GM23338 (cell line): ENCODE results near the gene HSPE1. TPM values are rescaled to one million over a fixed set of nuclear protein-coding genes. Genes with fewer than 3 reads are reported as not detected.

Experiments used
- ATAC-seq: fragments of 200-7000 bp; cut with Tn5 transposase; 3 replicates; pipeline ENCODE4 v1.9.1; 2020
- DNase-seq: peaks from one replicate; pipeline ENCODE4 v3.0.0-alpha.2; 2015; ENCODE audit warnings: low spot score
- H2AFZ ChIP-seq: fragments of 200-600 bp; sonication (generic); 2 replicates; pipeline ENCODE4 v1.8.0; 2016; ENCODE audit warnings: antibody characterized with exemption, mild to moderate bottlenecking, moderate library complexity
- H3F3A ChIP-seq: fragments of 200-600 bp; sonication (generic); replicated peaks from 2 replicates; pipeline ENCODE4 v1.8.0; 2017; ENCODE audit warnings: antibody characterized with exemption, mixed run types, low read depth
- H3K27ac ChIP-seq: fragments of 200-600 bp; sonication (generic); 2 replicates; pipeline ENCODE4 v1.6.1; 2016; ENCODE audit warnings: low read depth
- H3K27me3 ChIP-seq: fragments of 200-600 bp; sonication (generic); 2 replicates; pipeline ENCODE4 v1.8.0; 2016; ENCODE audit warnings: mild to moderate bottlenecking, mixed run types, moderate library complexity; ENCODE audit not compliant: insufficient read depth
- H3K36me3 ChIP-seq: fragments of 200-600 bp; sonication (generic); 2 replicates; pipeline ENCODE4 v1.8.0; 2016; ENCODE audit warnings: mild to moderate bottlenecking; ENCODE audit not compliant: insufficient read depth
- H3K4me1 ChIP-seq: fragments of 200-600 bp; sonication (generic); 2 replicates; pipeline ENCODE4 v1.8.0; 2016; ENCODE audit warnings: mild to moderate bottlenecking, moderate library complexity; ENCODE audit not compliant: insufficient read depth
- H3K4me2 ChIP-seq: fragments of 200-600 bp; sonication (generic); 2 replicates; pipeline ENCODE4 v1.7.1; 2017; ENCODE audit warnings: mixed run types
- H3K4me3 ChIP-seq: fragments of 200-600 bp; sonication (generic); 2 replicates; pipeline ENCODE4 v1.6.1; 2016; ENCODE audit warnings: mixed run types
- H3K79me2 ChIP-seq: fragments of 200-600 bp; sonication (generic); replicated peaks from 2 replicates; pipeline ENCODE4 v1.8.0; 2017; ENCODE audit warnings: mild to moderate bottlenecking; ENCODE audit not compliant: insufficient read depth
- H3K9me2 ChIP-seq: fragments of 200-600 bp; sonication (generic); 2 replicates; pipeline ENCODE4 v1.8.0; 2017; ENCODE audit not compliant: insufficient read depth
- H4K20me1 ChIP-seq: fragments of 200-600 bp; sonication (generic); replicated peaks from 2 replicates; pipeline ENCODE4 v1.8.0; 2017; ENCODE audit warnings: mild to moderate bottlenecking; ENCODE audit not compliant: insufficient read depth
- H3K27ac Mint-ChIP-seq: 2 replicates; pipeline ENCODE4 v1.8.0; 2020; ENCODE audit warnings: inconsistent platforms, mild to moderate bottlenecking, moderate library complexity, mixed read lengths
- H3K27me3 Mint-ChIP-seq: 3 replicates; pipeline ENCODE4 v1.8.0; 2022; ENCODE audit warnings: low read depth, mild to moderate bottlenecking, moderate library complexity, mixed read lengths, inconsistent platforms; ENCODE audit not compliant: insufficient read depth, poor library complexity
- H3K36me3 Mint-ChIP-seq: 3 replicates; pipeline ENCODE4 v1.8.0; 2021; ENCODE audit warnings: low read depth, mild to moderate bottlenecking, inconsistent platforms, moderate library complexity, mixed read lengths
- H3K4me1 Mint-ChIP-seq: 3 replicates; pipeline ENCODE4 v1.8.0; 2020; ENCODE audit warnings: mild to moderate bottlenecking, inconsistent platforms, mixed read lengths
- H3K4me3 Mint-ChIP-seq: 3 replicates; pipeline ENCODE4 v1.8.0; 2021; ENCODE audit warnings: moderate library complexity, mild to moderate bottlenecking, inconsistent platforms, mixed read lengths
- H3K9me3 Mint-ChIP-seq: 3 replicates; pipeline ENCODE4 v1.8.0; 2020; ENCODE audit warnings: moderate library complexity, mild to moderate bottlenecking, inconsistent platforms, mixed read lengths
- CREB1 ChIP-seq: fragments of 250-450 bp; sonication (Bioruptor Pico); IDR thresholded peaks from 2 replicates; pipeline ENCODE4 v1.5.0; 2020; ENCODE audit warnings: low read depth, mild to moderate bottlenecking, moderate library complexity
- CTCF ChIP-seq, 2 experiments: fragments of 200-600 bp in 1 of 2; sonication (generic) in 1 of 2; conservative IDR thresholded peaks; 2 replicates each; pipeline versions ENCODE4 v1.5.1 to v1.6.1; 2016 to 2017; ENCODE audit warnings: antibody characterized with exemption in 2 of 2, low read depth in 2 of 2, mild to moderate bottlenecking in 2 of 2, moderate library complexity in 1 of 2
- ETS1 ChIP-seq: IDR thresholded peaks from 2 replicates; pipeline ENCODE4 v1.6.1; 2016; ENCODE audit warnings: antibody characterized with exemption
- EZH2 ChIP-seq: fragments of 200-600 bp; sonication (generic); IDR thresholded peaks from one replicate; pipeline ENCODE4 v1.8.0; 2017; ENCODE audit warnings: antibody characterized with exemption, mild to moderate bottlenecking, low read depth; ENCODE audit not compliant: unreplicated experiment
- EZH2phosphoT487 ChIP-seq: fragments of 200-600 bp; sonication (generic); IDR thresholded peaks from one replicate; pipeline ENCODE4 v1.8.1; 2018; ENCODE audit warnings: antibody characterized with exemption; ENCODE audit not compliant: unreplicated experiment
- JUNB ChIP-seq: IDR thresholded peaks from one replicate; pipeline ENCODE4 v1.6.1; 2016; ENCODE audit warnings: antibody characterized with exemption; ENCODE audit not compliant: unreplicated experiment
- NANOG ChIP-seq: IDR thresholded peaks from 2 replicates; pipeline ENCODE4 v1.6.1; 2016; ENCODE audit warnings: antibody characterized with exemption, borderline replicate concordance
- POLR2AphosphoS5 ChIP-seq: IDR thresholded peaks from 2 replicates; pipeline ENCODE4 v1.6.1; 2016; ENCODE audit warnings: antibody characterized with exemption, low read depth
- ZNF114 ChIP-seq: fragments of 250-450 bp; sonication (Bioruptor Pico); IDR thresholded peaks from 2 replicates; pipeline ENCODE4 v1.5.0; 2020; ENCODE audit warnings: mild to moderate bottlenecking, moderate library complexity
- polyA plus RNA-seq: library from polyadenylated mRNA; unstranded; fragments of >200 nt; fragmentation: Nextera tagmentation; extraction: Ambion mirVana; gene quantifications from 2 replicates; pipeline ENCODE4 v1.2.1, GENCODE V29; 2016
- total RNA-seq: library from RNA; depleted of rRNA; stranded (reverse); fragments of >200 nt; shearing (Covaris generic); gene quantifications from 2 replicates; pipeline ENCODE4 v1.2.3, GENCODE V29; 2014
- TF ChIP-seq, protein P1 (sequence below): IDR thresholded peaks from one replicate; pipeline ENCODE4 v1.6.1; 2018; ENCODE audit warnings: antibody characterized with exemption; ENCODE audit not compliant: unreplicated experiment

The HSPE1 gene
- total and polyA plus RNA-seq, 2 experiments from 2014 or later = 328 to 1,529 TPM

DNA sequence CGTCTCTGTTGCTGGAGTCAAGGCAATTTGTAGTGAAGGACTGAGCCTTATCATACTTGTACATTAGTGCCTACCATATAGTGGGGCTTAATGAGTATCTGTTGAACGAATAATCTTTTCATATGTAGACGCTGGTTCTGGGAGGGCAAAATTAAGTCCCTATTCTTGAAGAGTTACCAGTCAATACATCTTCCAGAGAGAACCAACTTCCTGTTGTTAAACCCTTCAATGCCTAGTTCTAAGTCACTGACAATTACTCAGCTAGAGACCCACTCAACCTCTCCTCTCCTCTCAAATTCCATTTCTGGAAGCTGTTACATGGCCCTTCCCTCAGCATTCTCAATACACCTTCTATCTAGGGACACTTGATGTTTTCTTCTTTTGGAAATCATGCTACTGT, 14.6 kb downstream of the HSPE1 start (continued):
- TF ChIP-seq NANOG = no peak
- no peak for TF ChIP-seq ETS1
- TF ChIP-seq, protein P1, sequence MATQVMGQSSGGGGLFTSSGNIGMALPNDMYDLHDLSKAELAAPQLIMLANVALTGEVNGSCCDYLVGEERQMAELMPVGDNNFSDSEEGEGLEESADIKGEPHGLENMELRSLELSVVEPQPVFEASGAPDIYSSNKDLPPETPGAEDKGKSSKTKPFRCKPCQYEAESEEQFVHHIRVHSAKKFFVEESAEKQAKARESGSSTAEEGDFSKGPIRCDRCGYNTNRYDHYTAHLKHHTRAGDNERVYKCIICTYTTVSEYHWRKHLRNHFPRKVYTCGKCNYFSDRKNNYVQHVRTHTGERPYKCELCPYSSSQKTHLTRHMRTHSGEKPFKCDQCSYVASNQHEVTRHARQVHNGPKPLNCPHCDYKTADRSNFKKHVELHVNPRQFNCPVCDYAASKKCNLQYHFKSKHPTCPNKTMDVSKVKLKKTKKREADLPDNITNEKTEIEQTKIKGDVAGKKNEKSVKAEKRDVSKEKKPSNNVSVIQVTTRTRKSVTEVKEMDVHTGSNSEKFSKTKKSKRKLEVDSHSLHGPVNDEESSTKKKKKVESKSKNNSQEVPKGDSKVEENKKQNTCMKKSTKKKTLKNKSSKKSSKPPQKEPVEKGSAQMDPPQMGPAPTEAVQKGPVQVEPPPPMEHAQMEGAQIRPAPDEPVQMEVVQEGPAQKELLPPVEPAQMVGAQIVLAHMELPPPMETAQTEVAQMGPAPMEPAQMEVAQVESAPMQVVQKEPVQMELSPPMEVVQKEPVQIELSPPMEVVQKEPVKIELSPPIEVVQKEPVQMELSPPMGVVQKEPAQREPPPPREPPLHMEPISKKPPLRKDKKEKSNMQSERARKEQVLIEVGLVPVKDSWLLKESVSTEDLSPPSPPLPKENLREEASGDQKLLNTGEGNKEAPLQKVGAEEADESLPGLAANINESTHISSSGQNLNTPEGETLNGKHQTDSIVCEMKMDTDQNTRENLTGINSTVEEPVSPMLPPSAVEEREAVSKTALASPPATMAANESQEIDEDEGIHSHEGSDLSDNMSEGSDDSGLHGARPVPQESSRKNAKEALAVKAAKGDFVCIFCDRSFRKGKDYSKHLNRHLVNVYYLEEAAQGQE = no peak
- TF ChIP-seq POLR2AphosphoS5 = no peak
- no peak for TF ChIP-seq JUNB
- no peak for TF ChIP-seq ZNF114 (CRISPR knock-in tag)
- TF ChIP-seq CTCF (conservative IDR thresholded peaks at IDR 0.05; ENCODE audit: low read depth in 2 of 2) = no peak
- no peak for TF ChIP-seq EZH2phosphoT487

GRCh38 chr2:197515315-197515738, 15.1 kb downstream of the HSPE1 start:
- peak overlapping the region; percentile 93 for H3K4me2 ChIP-seq
- TF ChIP-seq JUNB (no peak), NANOG (no peak), EZH2 (no peak), CREB1 (no peak)
- peak overlapping the region; percentile 92 for H3K27ac Mint-ChIP-seq
- 0 out of 2 replicates have a peak, but pooled peaks cover 1% of the 10 kb centered on the region for H3K36me3 ChIP-seq
- H3K9me2 ChIP-seq = no peaks in the 10 kb centered on the region
- peak overlapping the region; percentile 83; the same call in 1 of the 2 replicates for H3K27ac ChIP-seq
- ATAC-seq (no peak), DNase-seq (no peak)
- H3F3A ChIP-seq = peaks cover 13% of the 10 kb centered on the region; the same call in 1 of the 2 replicates
- peak overlapping the region; percentile 86 for H3K4me3 ChIP-seq
- peaks cover 25% of the 10 kb centered on the region for H3K4me1 ChIP-seq
- no peaks in the 10 kb centered on the region; the same call in 2 of the 3 replicates for H3K9me3 Mint-ChIP-seq
- peaks cover 19% of the 10 kb centered on the region for H4K20me1 ChIP-seq
- peaks cover 14% of the 10 kb centered on the region for H3K27me3 Mint-ChIP-seq
- H3K36me3 Mint-ChIP-seq = peaks cover 12% of the 10 kb centered on the region
- peak overlapping the region; percentile 96 for H3K4me3 Mint-ChIP-seq
- H2AFZ ChIP-seq = peak overlapping the region; percentile 95
- H3K27me3 ChIP-seq = no peaks in the 10 kb centered on the region
- peaks cover 26% of the 10 kb centered on the region for H3K4me1 Mint-ChIP-seq
- H3K79me2 ChIP-seq = peaks cover 41% of the 10 kb centered on the region
